Trophoblast cell (in vitro differentiated cells and primary cell): ENCODE measurements around the gene JAZF1.

Experiments
- DNase-seq, 2 donors: peaks; one replicate each; pipeline ENCODE4 v3.0.0-alpha.2; 2016
- H2AFZ ChIP-seq: 2 replicates; pipeline ENCODE4 v1.6.1; 2013; ENCODE audit warnings: low read length, moderate library complexity, mild to moderate bottlenecking; ENCODE audit not compliant: insufficient read depth, poor library complexity
- H2AK5ac ChIP-seq: 2 replicates; pipeline ENCODE4 v1.6.1; 2013; ENCODE audit warnings: mild to moderate bottlenecking, low read length
- H2BK120ac ChIP-seq: 2 replicates; pipeline ENCODE4 v1.6.1; 2013; ENCODE audit warnings: low read length, mild to moderate bottlenecking, moderate library complexity; ENCODE audit not compliant: insufficient read depth, poor library complexity
- H2BK12ac ChIP-seq: 2 replicates; pipeline ENCODE4 v1.6.1; 2013; ENCODE audit warnings: mild to moderate bottlenecking, low read length, moderate library complexity
- H2BK5ac ChIP-seq: 2 replicates; pipeline ENCODE4 v1.6.1; 2013; ENCODE audit warnings: low read length, low read depth, moderate library complexity, mild to moderate bottlenecking; ENCODE audit not compliant: poor library complexity
- H3K14ac ChIP-seq: 2 replicates; pipeline ENCODE4 v1.6.1; 2013; ENCODE audit warnings: mild to moderate bottlenecking, low read length
- H3K18ac ChIP-seq: 2 replicates; pipeline ENCODE4 v1.6.1; 2013; ENCODE audit warnings: mild to moderate bottlenecking, low read length
- H3K23ac ChIP-seq: 2 replicates; pipeline ENCODE4 v1.6.1; 2013; ENCODE audit warnings: low read length
- H3K27ac ChIP-seq: 2 replicates; pipeline ENCODE4 v1.5.1; 2013; ENCODE audit warnings: low read depth, mild to moderate bottlenecking, inconsistent platforms, low read length, moderate library complexity
- H3K27me3 ChIP-seq: 2 replicates; pipeline ENCODE4 v1.6.1; 2013; ENCODE audit warnings: inconsistent platforms, mild to moderate bottlenecking, low read length, moderate library complexity; ENCODE audit not compliant: insufficient read depth
- H3K36me3 ChIP-seq, 2 experiments: 1 replicate in 1 of 2; 2 replicates in 1 of 2; pipeline ENCODE4 v1.6.1; 2013; ENCODE audit warnings: low read length in 2 of 2, mild to moderate bottlenecking in 2 of 2, moderate library complexity in 1 of 2; ENCODE audit not compliant: insufficient read depth in 2 of 2, control insufficient read depth in 1 of 2
- H3K4ac ChIP-seq: 2 replicates; pipeline ENCODE4 v1.6.1; 2013; ENCODE audit warnings: low read depth, mild to moderate bottlenecking, low read length, moderate library complexity
- H3K4me1 ChIP-seq, 2 experiments: 1 replicate in 1 of 2; 2 replicates in 1 of 2; pipeline ENCODE4 v1.6.1; 2013; ENCODE audit warnings: low read length in 2 of 2, mild to moderate bottlenecking in 2 of 2, moderate library complexity in 1 of 2; ENCODE audit not compliant: insufficient read depth in 2 of 2, control insufficient read depth in 1 of 2
- H3K4me2 ChIP-seq: 2 replicates; pipeline ENCODE4 v1.6.1; 2013; ENCODE audit warnings: inconsistent platforms, mild to moderate bottlenecking, low read length, moderate library complexity
- H3K4me3 ChIP-seq: 2 replicates; pipeline ENCODE4 v1.5.1; 2013; ENCODE audit warnings: mild to moderate bottlenecking, low read depth, low read length, inconsistent platforms
- H3K79me1 ChIP-seq: one replicate; pipeline ENCODE4 v1.6.1; 2013; ENCODE audit warnings: low read length
- H3K79me2 ChIP-seq: 2 replicates; pipeline ENCODE4 v1.6.1; 2013; ENCODE audit warnings: low read length, mild to moderate bottlenecking; ENCODE audit not compliant: control insufficient read depth, insufficient read depth, poor library complexity
- H3K9ac ChIP-seq: 2 replicates; pipeline ENCODE4 v1.6.1; 2013; ENCODE audit warnings: mild to moderate bottlenecking, low read length
- H3K9me3 ChIP-seq: 2 replicates; pipeline ENCODE4 v1.6.1; 2013; ENCODE audit warnings: low read depth, mild to moderate bottlenecking, control low read depth, inconsistent platforms, low read length; ENCODE audit not compliant: insufficient read depth
- H4K12ac ChIP-seq: 2 replicates; pipeline ENCODE4 v1.6.1; 2013; ENCODE audit warnings: low read depth, mild to moderate bottlenecking, low read length, moderate library complexity
- H4K8ac ChIP-seq: 2 replicates; pipeline ENCODE4 v1.6.1; 2013; ENCODE audit warnings: low read depth, mild to moderate bottlenecking, low read length, moderate library complexity
- H4K91ac ChIP-seq: one replicate; pipeline ENCODE4 v1.6.1; 2013; ENCODE audit warnings: low read depth, mild to moderate bottlenecking, low read length, moderate library complexity
- WGBS: extraction: QIAGEN DNeasy Blood & Tissue Kit; methylation state at CpG from one replicate; pipeline ENCODE4 v1.1.7; 2013; ENCODE audit warnings: missing lambda C conversion rate; ENCODE audit not compliant: insufficient read length, insufficient coverage; ENCODE audit errors: extremely low coverage; 5-methylcytosine and 5-hydroxymethylcytosine counted together

JAZF1 gene

GRCh38 chr7:28217143-28217542 is 36.5 kb upstream of the JAZF1 start:
- H3K18ac ChIP-seq, result no peak overlapping the region
- H3K14ac ChIP-seq, result no peak overlapping the region
- H3K23ac ChIP-seq, result no peak overlapping the region
- no peaks in the 10 kb centered on the region for H3K79me1 ChIP-seq
- no peak overlapping the region for H2BK120ac ChIP-seq
- no peaks in the 10 kb centered on the region for H3K79me2 ChIP-seq
- no peak overlapping the region for H3K4me2 ChIP-seq
- WGBS, result no CpG with 5 or more reads among the region's 3 CpGs
- DNase-seq, result no peak
- H3K36me3 ChIP-seq, result no peaks in the 10 kb centered on the region
- no peak overlapping the region for H3K4ac ChIP-seq
- H3K4me1 ChIP-seq, result no peaks in the 10 kb centered on the region
- H4K12ac ChIP-seq, result no peak overlapping the region
- no peak overlapping the region for H4K91ac ChIP-seq
- H3K27ac ChIP-seq, result no peak overlapping the region
- no peaks in the 10 kb centered on the region for H3K27me3 ChIP-seq
- H4K8ac ChIP-seq, result no peak overlapping the region
- H2BK12ac ChIP-seq, result no peak overlapping the region
- no peak overlapping the region for H3K9ac ChIP-seq
- no peaks in the 10 kb centered on the region for H3K9me3 ChIP-seq
- H2AFZ ChIP-seq, result no peak overlapping the region
- H2BK5ac ChIP-seq, result no peak overlapping the region
- H2AK5ac ChIP-seq, result no peak overlapping the region
- no peak overlapping the region for H3K4me3 ChIP-seq

GRCh38 chr7:28211006-28211405 is 30.4 kb upstream of the JAZF1 start:
- H3K4me2 ChIP-seq, result no peak overlapping the region
- no peak overlapping the region for H3K4ac ChIP-seq
- WGBS, result no CpG with 5 or more reads among the region's 1 CpG
- H3K14ac ChIP-seq, result no peak overlapping the region
- no peak overlapping the region for H3K4me3 ChIP-seq
- no peak overlapping the region for H2AK5ac ChIP-seq
- no peaks in the 10 kb centered on the region for H3K4me1 ChIP-seq
- no peak overlapping the region for H3K27ac ChIP-seq
- no peak overlapping the region for H2BK12ac ChIP-seq
- H4K8ac ChIP-seq, result no peak overlapping the region
- no peak overlapping the region for H2AFZ ChIP-seq
- no peak for DNase-seq
- no peak overlapping the region for H3K9ac ChIP-seq
- H3K18ac ChIP-seq, result no peak overlapping the region
- no peak overlapping the region for H2BK5ac ChIP-seq
- no peak overlapping the region for H4K91ac ChIP-seq
- H3K79me1 ChIP-seq, result no peaks in the 10 kb centered on the region
- H4K12ac ChIP-seq, result no peak overlapping the region
- H3K79me2 ChIP-seq, result no peaks in the 10 kb centered on the region
- H2BK120ac ChIP-seq, result no peak overlapping the region
- no peaks in the 10 kb centered on the region for H3K9me3 ChIP-seq
- no peaks in the 10 kb centered on the region for H3K36me3 ChIP-seq
- H3K27me3 ChIP-seq, result no peaks in the 10 kb centered on the region
- no peak overlapping the region for H3K23ac ChIP-seq

GRCh38 chr7:28208506-28208905 is 27.9 kb upstream of the JAZF1 start:
- Histone ChIP-seq H2AK5ac (no peak overlapping the region), H3K4me2 (no peak overlapping the region), H3K4me3 (no peak overlapping the region), H3K36me3 (no peaks in the 10 kb centered on the region), H4K8ac (no peak overlapping the region), H3K9me3 (no peaks in the 10 kb centered on the region), H3K27me3 (no peaks in the 10 kb centered on the region), H4K12ac (no peak overlapping the region), H3K4ac (no peak overlapping the region), H3K27ac (no peak overlapping the region), H3K9ac (no peak overlapping the region), H3K18ac (no peak overlapping the region), H4K91ac (no peak overlapping the region), H2BK12ac (no peak overlapping the region), H3K79me1 (no peaks in the 10 kb centered on the region), H3K4me1 (no peaks in the 10 kb centered on the region), H3K79me2 (no peaks in the 10 kb centered on the region), H2BK5ac (no peak overlapping the region), H3K14ac (no peak overlapping the region), H2BK120ac (no peak overlapping the region), H3K23ac (no peak overlapping the region), H2AFZ (no peak overlapping the region)
- no peak for DNase-seq
- WGBS, result no CpG with 5 or more reads among the region's 2 CpGs

GRCh38 chr7:28207486-28208158 is 27.0 kb upstream of the JAZF1 start:
- Histone ChIP-seq H4K8ac (no peak overlapping the region), H2BK12ac (no peak overlapping the region), H2BK120ac (no peak overlapping the region), H3K9me3 (no peaks in the 10 kb centered on the region), H3K4me1 (no peaks in the 10 kb centered on the region), H3K14ac (no peak overlapping the region), H3K4me3 (no peak overlapping the region), H3K27ac (no peak overlapping the region), H3K23ac (no peak overlapping the region), H3K4ac (no peak overlapping the region), H2BK5ac (no peak overlapping the region), H3K9ac (no peak overlapping the region), H2AFZ (no peak overlapping the region), H2AK5ac (no peak overlapping the region), H3K79me2 (no peaks in the 10 kb centered on the region), H4K91ac (no peak overlapping the region), H3K4me2 (no peak overlapping the region), H3K27me3 (no peaks in the 10 kb centered on the region), H4K12ac (no peak overlapping the region), H3K18ac (no peak overlapping the region), H3K79me1 (no peaks in the 10 kb centered on the region), H3K36me3 (no peaks in the 10 kb centered on the region)
- DNase-seq, result no peak
- WGBS, result no CpG with 5 or more reads among the region's 1 CpG
